Measurements from ENCODE around the gene NDUFV2.

- TF ChIP-seq MAZ (IDR thresholded peaks at IDR 0.05; ENCODE audit: borderline replicate concordance, low read depth, low read length) = no peak
- no peak for TF ChIP-seq MAZ (CRISPR knock-in tag; IDR thresholded peaks at IDR 0.05; ENCODE audit: low read depth)
- TF ChIP-seq POLR2A (IDR thresholded peaks at IDR 0.05; ENCODE audit: insufficient read depth in 1 of 2, low read depth in 2 of 2, low read length in 2 of 2) = no peak
- no peak for TF ChIP-seq ZNF281 (CRISPR knock-in tag; IDR thresholded peaks at IDR 0.05; ENCODE audit: borderline replicate concordance)
- TF ChIP-seq MZF1 (CRISPR knock-in tag; IDR thresholded peaks at IDR 0.05; ENCODE audit: borderline replicate concordance) = no peak
- no peak for TF ChIP-seq NFE2 (CRISPR knock-in tag; IDR thresholded peaks at IDR 0.05)
Measured at GRCh38 chr18:9087144-9087543, 15.4 kb upstream of the NDUFV2 start.
